ENCODE measurements around the gene SRRM2. TPM values are rescaled to one million over a fixed set of nuclear protein-coding genes. Genes with fewer than 3 reads are reported as not detected.

Gene SRRM2
- total RNA-seq, 2 donors from 2014 or later = 266 to 321 TPM

DNA sequence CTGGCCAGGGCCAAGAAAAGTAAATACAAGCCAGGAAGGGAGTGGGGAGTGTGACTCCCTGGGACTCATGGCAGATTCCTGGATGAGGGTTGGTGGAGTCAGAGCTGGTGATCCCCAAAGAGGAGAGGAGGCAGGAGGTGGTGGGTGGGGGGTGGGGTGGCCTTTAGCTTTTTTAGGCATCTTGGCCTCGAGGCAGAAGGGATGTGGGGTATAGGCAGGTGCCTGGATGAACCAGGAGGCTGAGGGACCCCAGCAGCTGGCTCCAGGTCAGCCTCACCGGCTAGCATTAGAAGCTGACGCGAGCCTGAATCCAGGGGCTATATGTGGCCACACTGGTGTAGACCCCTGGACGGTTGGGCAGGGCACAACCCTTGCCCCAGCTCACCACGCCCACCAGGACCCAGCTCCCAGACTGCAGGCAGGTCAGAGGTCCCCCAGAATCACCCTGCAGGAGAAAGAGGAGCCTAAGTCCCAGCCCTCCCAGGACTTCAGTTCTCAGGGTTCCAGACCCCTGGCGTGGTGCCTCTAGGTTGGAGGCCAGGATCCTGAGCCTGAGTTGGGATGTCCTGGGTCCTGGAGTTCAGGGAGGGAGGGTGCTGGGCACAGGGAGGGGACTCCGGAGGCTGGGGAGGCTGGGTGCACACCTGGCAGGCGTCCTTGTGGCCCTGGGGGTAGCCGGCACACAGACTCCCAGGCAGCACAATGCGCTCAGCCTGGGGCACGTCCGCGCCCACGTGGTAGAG lies 32.1 kb downstream of the SRRM2 start:
- peak; percentile 12 for DNase-seq
- intact Hi-C loops (cut with DNase I) = no loop called here
- no peak for ATAC-seq

GRCh38 chr16:2785101-2785991 lies 32.9 kb downstream of the SRRM2 start:
- DNase-seq = peak; percentile 22
- ATAC-seq = peak; percentile 33 to 43
- intact Hi-C loops (cut with DNase I) = no loop called here

DNA sequence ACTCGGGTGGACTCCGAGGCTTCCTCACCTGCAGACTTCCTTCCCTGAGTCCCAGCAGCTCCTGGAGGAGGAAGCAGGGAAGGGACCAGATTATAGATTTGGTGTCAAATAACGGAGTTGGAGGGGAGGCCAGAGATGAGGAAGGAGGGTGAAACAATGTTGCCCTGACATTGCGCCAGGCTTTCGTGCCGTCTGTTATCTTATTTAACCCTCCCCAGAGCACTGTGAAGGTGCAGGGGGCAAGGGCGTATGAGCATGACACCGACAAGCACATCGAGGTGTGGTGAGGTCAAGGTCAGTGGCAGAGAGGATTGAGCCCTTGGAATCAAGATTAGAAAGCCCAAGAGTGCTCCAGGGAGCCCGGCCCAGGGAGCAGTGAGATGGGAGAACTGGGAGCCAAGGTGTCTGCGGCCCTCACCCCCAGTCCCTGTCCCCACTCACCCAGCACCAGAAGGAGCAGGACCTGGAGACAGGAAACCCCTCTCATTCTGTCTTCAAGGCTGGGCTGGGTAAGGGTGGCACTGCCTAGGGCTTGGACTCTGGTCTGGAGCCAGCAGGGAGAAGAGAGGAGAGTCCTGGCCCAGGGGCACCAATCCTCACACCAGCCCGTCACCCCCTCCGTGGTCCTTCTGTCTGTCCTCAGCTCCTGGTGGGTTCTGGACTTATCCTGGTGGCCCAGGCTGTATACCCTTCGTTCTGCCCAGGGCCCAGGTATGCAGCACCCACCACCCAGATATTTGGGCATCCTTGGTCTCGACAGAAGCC lies 33.8 kb downstream of the SRRM2 start:
- DNase-seq (peak; percentile 17), ATAC-seq (no peak)
- intact Hi-C loops (cut with DNase I) = no loop called here

DNA sequence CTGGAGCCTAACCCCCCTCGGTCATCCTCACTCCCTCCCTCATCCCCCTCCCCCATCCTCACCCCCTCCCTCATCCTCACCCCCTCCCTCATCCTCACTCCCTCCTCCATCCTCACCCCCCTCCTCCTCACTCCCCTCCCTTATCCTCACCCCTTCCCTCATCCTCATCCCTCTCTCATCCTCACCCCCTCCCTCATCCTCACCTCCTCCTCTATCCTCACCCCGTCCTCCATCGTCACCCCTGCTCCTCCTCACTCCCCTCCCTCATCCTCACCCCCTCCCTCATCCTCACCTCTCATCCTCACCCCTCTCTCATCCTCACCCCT lies 34.4 kb downstream of the SRRM2 start:
- intact Hi-C loops (cut with DNase I) = no loop called here
- DNase-seq = no peak
- no peak for ATAC-seq

- no peak for DNase-seq
- intact Hi-C loops (cut with DNase I) = no loop called here
- ATAC-seq = no peak
Measured at GRCh38 chr16:2787406-2787805, 35.0 kb downstream of the SRRM2 start, which contains the start of gene PRSS33. TSS of gene PRSS33 (minus strand) at chr16:2787560. CDS start at chr16:2786547, 1,013 bp downstream.

DNA sequence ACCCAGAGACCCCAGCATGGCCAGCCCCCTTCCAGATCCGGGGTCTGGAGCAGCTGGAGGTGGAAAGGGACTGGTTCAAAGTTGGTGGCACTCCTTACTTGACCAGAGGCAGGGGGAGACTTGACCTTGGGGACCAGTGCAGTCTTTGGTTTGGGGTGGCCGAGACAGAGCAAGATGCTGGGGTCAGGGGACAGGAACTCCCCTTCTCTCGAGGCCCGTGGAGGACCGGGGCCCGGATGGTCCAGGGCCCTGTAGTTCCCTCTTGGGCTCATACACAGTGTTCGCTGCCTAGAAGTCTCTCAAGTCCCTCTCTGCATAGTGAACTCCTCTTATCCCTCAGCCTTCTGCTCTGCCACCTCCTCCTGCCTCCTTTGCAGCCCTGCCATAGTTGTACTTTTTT lies 35.5 kb downstream of the SRRM2 start:
- ATAC-seq (no peak), DNase-seq (no peak)
- intact Hi-C loops (cut with DNase I) = no loop called here

- no peak for DNase-seq
- intact Hi-C loops (cut with DNase I) = no loop called here
- no peak for ATAC-seq
Measured at GRCh38 chr16:2790631-2791030, 38.2 kb downstream of the SRRM2 start.

DNA sequence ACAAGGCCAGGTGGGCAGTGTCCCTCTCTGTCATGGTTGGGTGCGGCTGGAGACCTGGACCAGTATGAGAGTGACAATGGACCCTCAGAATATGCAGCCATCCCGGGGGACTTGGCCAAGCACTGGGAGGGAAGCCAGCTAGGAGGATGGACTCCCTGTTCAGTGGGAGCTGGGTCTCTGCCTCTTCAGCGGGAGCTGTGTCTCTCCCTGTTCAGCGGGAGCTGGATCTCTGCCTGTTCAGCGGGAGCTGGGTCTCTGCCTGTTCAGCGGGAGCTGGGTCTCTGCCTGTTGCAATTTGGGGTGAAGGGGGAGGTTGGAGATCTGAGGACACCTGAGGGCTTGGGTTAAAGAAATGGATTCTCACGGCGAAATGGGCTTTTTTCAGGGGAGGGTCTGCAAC lies 38.7 kb downstream of the SRRM2 start:
- intact Hi-C loops (cut with DNase I) = no loop called here
- no peak for ATAC-seq
- no peak for DNase-seq

- no peak for ATAC-seq
- intact Hi-C loops (cut with DNase I) = no loop called here
- no peak for DNase-seq
Measured at GRCh38 chr16:2792940-2793339, 40.5 kb downstream of the SRRM2 start.

DNA sequence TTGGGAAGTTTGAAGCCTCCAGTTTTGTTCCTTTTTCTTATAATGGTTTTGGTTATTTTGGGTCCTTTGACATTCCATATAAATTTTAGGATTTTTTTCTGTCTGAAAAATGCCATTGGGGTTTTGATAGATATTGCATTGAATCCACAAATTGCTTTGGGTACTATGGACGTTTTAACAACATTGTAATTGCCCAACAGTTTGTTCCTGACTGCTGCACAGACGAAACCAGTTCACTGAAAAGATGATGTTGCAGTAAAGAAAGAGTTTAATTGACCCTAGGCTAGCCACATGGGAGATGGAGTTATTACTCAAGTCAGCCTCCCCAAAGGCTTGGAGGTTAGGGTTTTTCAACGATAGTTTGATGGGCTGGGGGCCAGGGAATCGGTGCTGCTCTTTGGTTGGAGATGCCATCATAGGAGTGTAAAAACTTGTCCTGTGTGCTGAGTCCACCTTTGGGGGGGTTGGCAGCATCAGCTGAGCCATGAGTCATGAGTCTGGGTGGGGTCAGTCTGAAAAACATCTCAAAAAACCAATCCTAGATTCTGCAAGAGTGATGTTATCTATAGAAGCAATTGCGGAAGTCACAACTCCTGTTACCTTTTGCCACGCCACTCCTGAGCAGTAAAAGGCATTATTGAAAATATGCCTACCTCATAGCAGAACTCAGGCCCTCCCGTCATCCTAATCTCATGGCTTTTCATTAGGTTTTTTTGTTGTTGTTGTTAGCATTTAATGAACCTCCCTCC lies 43.1 kb downstream of the SRRM2 start:
- ATAC-seq = no peak

DNA sequence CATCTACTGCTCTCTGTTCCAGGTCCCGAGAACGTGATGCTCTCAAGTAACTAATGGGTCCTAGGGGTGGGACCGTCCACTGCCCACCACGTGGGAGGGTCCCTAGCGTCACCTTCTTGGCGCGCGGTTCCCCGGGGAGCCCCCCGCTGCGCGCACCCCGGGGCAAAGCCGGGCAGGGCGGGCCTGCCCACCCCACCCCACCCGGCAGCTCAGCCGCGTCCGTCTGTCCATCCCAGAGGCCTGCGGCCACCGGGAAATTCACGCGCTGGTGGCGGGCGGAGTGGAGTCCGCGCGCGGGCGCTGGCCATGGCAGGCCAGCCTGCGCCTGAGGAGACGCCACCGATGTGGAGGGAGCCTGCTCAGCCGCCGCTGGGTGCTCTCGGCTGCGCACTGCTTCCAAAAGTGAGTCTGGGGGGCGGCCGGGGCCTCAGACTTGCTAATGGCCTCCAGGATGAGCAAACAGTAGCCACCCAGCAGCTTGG lies 46.3 kb downstream of the SRRM2 start:
- DNase-seq (no peak), ATAC-seq (no peak)
- intact Hi-C loops (cut with DNase I) = no loop called here

More for the DNA sequence above, 43.1 kb downstream of the SRRM2 start:
- intact Hi-C loops (cut with DNase I) = no loop called here
- DNase-seq = no peak

DNA sequence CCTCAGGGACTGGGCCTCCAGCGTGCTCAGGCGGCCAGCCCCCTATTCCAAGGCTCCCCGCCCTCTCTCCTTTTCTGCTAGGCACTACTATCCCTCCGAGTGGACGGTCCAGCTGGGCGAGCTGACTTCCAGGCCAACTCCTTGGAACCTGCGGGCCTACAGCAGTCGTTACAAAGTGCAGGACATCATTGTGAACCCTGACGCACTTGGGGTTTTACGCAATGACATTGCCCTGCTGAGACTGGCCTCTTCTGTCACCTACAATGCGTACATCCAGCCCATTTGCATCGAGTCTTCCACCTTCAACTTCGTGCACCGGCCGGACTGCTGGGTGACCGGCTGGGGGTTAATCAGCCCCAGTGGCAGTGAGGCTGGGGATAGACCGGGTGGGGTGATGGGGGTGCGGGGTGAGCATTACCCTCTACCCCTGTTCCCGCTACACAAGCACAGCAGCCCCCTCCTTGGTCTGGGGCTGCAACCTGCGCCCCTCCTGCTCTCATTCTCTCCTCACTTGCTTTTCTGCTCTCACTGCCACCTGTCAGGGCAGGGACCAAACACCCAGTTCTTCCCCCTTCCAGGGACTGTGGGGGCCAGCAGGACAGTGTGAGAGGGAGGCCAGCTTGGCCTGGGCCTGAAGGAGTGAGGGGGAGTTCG lies 46.9 kb downstream of the SRRM2 start:
- ATAC-seq = no peak
- DNase-seq = no peak
- intact Hi-C loops (cut with DNase I) = no loop called here

GRCh38 chr16:2799859-2800226 lies 47.4 kb downstream of the SRRM2 start:
- ATAC-seq (no peak), DNase-seq (no peak)
- intact Hi-C loops (cut with DNase I) = no loop called here

DNA sequence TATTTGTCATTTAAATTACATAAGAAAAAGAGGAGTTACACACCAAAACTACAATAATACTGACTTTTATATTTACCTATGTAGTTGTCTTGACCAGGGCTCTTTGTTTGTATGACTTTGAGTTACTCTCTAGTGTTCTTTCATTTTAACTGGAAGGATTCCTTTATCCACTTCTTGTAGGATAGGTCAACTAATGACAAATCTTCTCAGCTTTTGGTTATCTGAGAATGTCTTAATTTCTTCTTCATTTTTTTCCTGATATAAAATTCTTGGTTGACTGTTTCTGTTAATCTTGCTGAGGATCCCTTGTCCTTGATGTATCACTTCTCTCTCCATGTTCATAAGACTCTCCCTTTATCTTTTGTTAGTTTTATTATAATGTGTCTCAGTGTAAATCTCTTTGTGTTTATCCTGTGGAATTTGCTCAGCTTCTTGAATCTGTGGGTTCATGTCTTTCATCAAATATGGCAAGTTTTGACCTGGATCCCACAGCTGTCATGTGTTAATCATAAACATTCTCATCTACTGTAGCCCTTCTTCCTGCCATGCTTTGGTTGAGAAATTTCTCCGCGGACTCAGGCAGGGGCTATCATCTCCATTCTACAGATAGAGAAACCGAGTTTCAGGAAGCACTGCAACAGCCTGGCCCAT lies 51.2 kb downstream of the SRRM2 start:
- no peak for DNase-seq
- no peak for ATAC-seq
- intact Hi-C loops (cut with DNase I) = no loop called here

DNA sequence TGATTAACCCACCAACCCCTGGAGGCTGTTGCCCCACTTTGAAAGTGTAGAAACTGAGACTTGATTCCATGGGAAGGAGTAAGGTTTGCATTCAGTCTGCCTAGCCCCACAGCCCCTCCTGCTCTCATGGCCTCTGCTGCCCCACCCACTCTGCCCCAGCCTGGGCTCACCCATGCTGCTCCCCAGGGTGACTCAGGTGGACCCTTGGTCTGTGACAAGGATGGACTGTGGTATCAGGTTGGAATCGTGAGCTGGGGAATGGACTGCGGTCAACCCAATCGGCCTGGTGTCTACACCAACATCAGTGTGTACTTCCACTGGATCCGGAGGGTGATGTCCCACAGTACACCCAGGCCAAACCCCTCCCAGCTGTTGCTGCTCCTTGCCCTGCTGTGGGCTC lies 52.3 kb downstream of the SRRM2 start:
- DNase-seq = no peak
- intact Hi-C loops (cut with DNase I) = no loop called here
- no peak for ATAC-seq

DNA sequence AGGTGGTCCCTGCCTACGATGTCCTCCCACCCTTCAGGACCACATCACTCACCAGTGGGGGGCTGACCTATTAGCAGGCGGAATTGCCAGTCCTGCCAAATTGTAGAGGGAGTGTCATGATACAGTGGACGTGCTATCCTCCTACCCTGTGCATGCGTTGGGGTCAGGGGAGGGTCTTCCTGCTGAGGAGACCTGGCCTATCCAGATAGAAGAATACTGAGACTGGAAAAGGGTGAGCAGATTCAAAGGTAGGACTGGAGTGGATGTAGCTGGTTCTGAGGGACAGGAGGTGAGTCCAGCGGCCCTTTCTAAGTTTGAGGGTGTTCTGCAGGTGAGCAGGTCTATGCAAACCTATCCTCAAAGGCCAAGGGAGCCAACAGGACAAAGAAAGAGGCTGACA lies 53.8 kb downstream of the SRRM2 start:
- intact Hi-C loops (cut with DNase I) = no loop called here
- DNase-seq (no peak), ATAC-seq (no peak)

- intact Hi-C loops (cut with DNase I) = no loop called here
- no peak for DNase-seq
- no peak for ATAC-seq
Measured at GRCh38 chr16:2808181-2808580, 55.7 kb downstream of the SRRM2 start.

GRCh38 chr16:2809149-2809760 lies 56.8 kb downstream of the SRRM2 start:
- DNase-seq (no peak), ATAC-seq (no peak)
- intact Hi-C loops (cut with DNase I) = no loop called here

Data from left cardiac atrium (tissue), 4 donors.